Memory B cell (primary cell): ENCODE measurements around the gene SLC37A1.

Experiments used
- ATAC-seq: fragments of 150-1000 bp; cut with Tn5 transposase; 2 replicates; pipeline ENCODE4 v1.10.0; 2021; ENCODE audit warnings: low read depth, mild to moderate bottlenecking, moderate library complexity
- DNase-seq, 2 donors: peaks; one replicate each; pipeline ENCODE4 v3.0.0; 2022; ENCODE audit warnings: low spot score in 2 of 2
- H3K27ac Mint-ChIP-seq: one replicate; pipeline ENCODE4 v1.8.0; 2022; ENCODE audit warnings: mild to moderate bottlenecking, moderate library complexity, mixed read lengths
- H3K27me3 Mint-ChIP-seq: one replicate; pipeline ENCODE4 v1.8.0; 2022; ENCODE audit warnings: mixed read lengths
- H3K36me3 Mint-ChIP-seq: one replicate; pipeline ENCODE4 v1.8.0; 2022; ENCODE audit warnings: mild to moderate bottlenecking, mixed read lengths
- H3K4me1 Mint-ChIP-seq: one replicate; pipeline ENCODE4 v1.8.0; 2022; ENCODE audit warnings: mixed read lengths
- H3K4me3 Mint-ChIP-seq: one replicate; pipeline ENCODE4 v1.8.0; 2022; ENCODE audit warnings: mild to moderate bottlenecking, moderate library complexity, mixed read lengths
- H3K9me3 Mint-ChIP-seq: one replicate; pipeline ENCODE4 v1.8.0; 2022; ENCODE audit warnings: mixed read lengths

Gene SLC37A1

GRCh38 chr21:42533306-42533962, 19.8 kb downstream of the SLC37A1 start:
- H3K27ac Mint-ChIP-seq, result peak overlapping the region; percentile 99
- peaks cover 57% of the 10 kb centered on the region for H3K4me1 Mint-ChIP-seq
- H3K36me3 Mint-ChIP-seq, result peaks cover 12% of the 10 kb centered on the region
- no peaks in the 10 kb centered on the region for H3K9me3 Mint-ChIP-seq
- no peaks in the 10 kb centered on the region for H3K27me3 Mint-ChIP-seq
- DNase-seq (no peak), ATAC-seq (no peak)
- H3K4me3 Mint-ChIP-seq, result no peak overlapping the region

GRCh38 chr21:42533963-42534355, 20.3 kb downstream of the SLC37A1 start:
- Mint-ChIP-seq H3K4me3 (peak overlapping the region; percentile 75), H3K27me3 (no peaks in the 10 kb centered on the region), H3K9me3 (no peaks in the 10 kb centered on the region), H3K27ac (peak overlapping the region; percentile 99), H3K4me1 (peaks cover 57% of the 10 kb centered on the region), H3K36me3 (peaks cover 12% of the 10 kb centered on the region)
- ATAC-seq (no peak), DNase-seq (no peak)

GRCh38 chr21:42534421-42535378, 21.0 kb downstream of the SLC37A1 start:
- DNase-seq (peak; percentile 58 to 63), ATAC-seq (peak; percentile 59)
- Mint-ChIP-seq H3K4me3 (peak overlapping the region; percentile 75), H3K27ac (peak overlapping the region; percentile 99), H3K9me3 (no peaks in the 10 kb centered on the region), H3K4me1 (peaks cover 54% of the 10 kb centered on the region), H3K36me3 (peaks cover 17% of the 10 kb centered on the region), H3K27me3 (no peaks in the 10 kb centered on the region)

- H3K27me3 Mint-ChIP-seq, result no peaks in the 10 kb centered on the region
- H3K9me3 Mint-ChIP-seq, result no peaks in the 10 kb centered on the region
- DNase-seq (peak; percentile 74 to 81), ATAC-seq (peak; percentile 76)
- peak overlapping the region; percentile 99 for H3K27ac Mint-ChIP-seq
- H3K36me3 Mint-ChIP-seq, result peaks cover 22% of the 10 kb centered on the region
- H3K4me1 Mint-ChIP-seq, result peaks cover 44% of the 10 kb centered on the region
- peak overlapping the region; percentile 75 for H3K4me3 Mint-ChIP-seq
Observed at GRCh38 chr21:42535602-42536171, 22.0 kb downstream of the SLC37A1 start.

GRCh38 chr21:42536601-42537000, 22.9 kb downstream of the SLC37A1 start:
- ATAC-seq (no peak), DNase-seq (no peak)
- H3K27me3 Mint-ChIP-seq, result no peaks in the 10 kb centered on the region
- H3K4me1 Mint-ChIP-seq, result peaks cover 41% of the 10 kb centered on the region
- peak overlapping the region; percentile 99 for H3K27ac Mint-ChIP-seq
- H3K36me3 Mint-ChIP-seq, result peaks cover 19% of the 10 kb centered on the region
- no peaks in the 10 kb centered on the region for H3K9me3 Mint-ChIP-seq
- no peak overlapping the region for H3K4me3 Mint-ChIP-seq

GRCh38 chr21:42537106-42537742, 23.6 kb downstream of the SLC37A1 start:
- Mint-ChIP-seq H3K4me3 (no peak overlapping the region), H3K4me1 (peaks cover 40% of the 10 kb centered on the region), H3K27ac (peak overlapping the region; percentile 99), H3K36me3 (peaks cover 20% of the 10 kb centered on the region), H3K9me3 (no peaks in the 10 kb centered on the region), H3K27me3 (no peaks in the 10 kb centered on the region)
- no peak for ATAC-seq
- peak in 1 of 2 donors; percentile 30 for DNase-seq

- DNase-seq (no peak), ATAC-seq (no peak)
- Mint-ChIP-seq H3K9me3 (no peaks in the 10 kb centered on the region), H3K4me3 (no peak overlapping the region), H3K36me3 (peaks cover 26% of the 10 kb centered on the region), H3K27ac (peak overlapping the region; percentile 99), H3K27me3 (no peaks in the 10 kb centered on the region), H3K4me1 (peaks cover 30% of the 10 kb centered on the region)
Observed at GRCh38 chr21:42538479-42539275, 25.0 kb downstream of the SLC37A1 start.

- Mint-ChIP-seq H3K27ac (peak overlapping the region; percentile 38), H3K4me3 (no peak overlapping the region), H3K9me3 (no peaks in the 10 kb centered on the region), H3K36me3 (peaks cover 27% of the 10 kb centered on the region), H3K27me3 (no peaks in the 10 kb centered on the region), H3K4me1 (peaks cover 26% of the 10 kb centered on the region)
- ATAC-seq, result no peak
- no peak for DNase-seq
Observed at GRCh38 chr21:42539342-42539741, 25.7 kb downstream of the SLC37A1 start.

GRCh38 chr21:42539931-42540343, 26.3 kb downstream of the SLC37A1 start:
- no peak overlapping the region for H3K27ac Mint-ChIP-seq

GRCh38 chr21:42540396-42540795, 26.7 kb downstream of the SLC37A1 start:
- peaks cover 26% of the 10 kb centered on the region for H3K4me1 Mint-ChIP-seq
- ATAC-seq (no peak), DNase-seq (no peak)
- H3K36me3 Mint-ChIP-seq, result peaks cover 36% of the 10 kb centered on the region
- H3K4me3 Mint-ChIP-seq, result no peak overlapping the region
- no peak overlapping the region for H3K27ac Mint-ChIP-seq
- H3K27me3 Mint-ChIP-seq, result no peaks in the 10 kb centered on the region
- no peaks in the 10 kb centered on the region for H3K9me3 Mint-ChIP-seq

More at GRCh38 chr21:42539931-42540343, 26.3 kb downstream of the SLC37A1 start:
- no peaks in the 10 kb centered on the region for H3K9me3 Mint-ChIP-seq
- H3K27me3 Mint-ChIP-seq, result no peaks in the 10 kb centered on the region
- DNase-seq (no peak), ATAC-seq (no peak)
- no peak overlapping the region for H3K4me3 Mint-ChIP-seq
- peaks cover 32% of the 10 kb centered on the region for H3K36me3 Mint-ChIP-seq
- peaks cover 24% of the 10 kb centered on the region for H3K4me1 Mint-ChIP-seq

- Mint-ChIP-seq H3K9me3 (no peaks in the 10 kb centered on the region), H3K27ac (no peak overlapping the region), H3K36me3 (peaks cover 38% of the 10 kb centered on the region), H3K27me3 (no peaks in the 10 kb centered on the region), H3K4me3 (no peak overlapping the region), H3K4me1 (peaks cover 19% of the 10 kb centered on the region)
- ATAC-seq, result no peak
- no peak for DNase-seq
Observed at GRCh38 chr21:42541174-42541573, 27.5 kb downstream of the SLC37A1 start.

- ATAC-seq (no peak), DNase-seq (no peak)
- Mint-ChIP-seq H3K4me3 (no peak overlapping the region), H3K9me3 (no peaks in the 10 kb centered on the region), H3K36me3 (peaks cover 41% of the 10 kb centered on the region), H3K27ac (no peak overlapping the region), H3K4me1 (peaks cover 15% of the 10 kb centered on the region), H3K27me3 (no peaks in the 10 kb centered on the region)
Observed at GRCh38 chr21:42541618-42542017, 28.0 kb downstream of the SLC37A1 start.

- Mint-ChIP-seq H3K4me1 (peaks cover 10% of the 10 kb centered on the region), H3K36me3 (peaks cover 43% of the 10 kb centered on the region), H3K9me3 (no peaks in the 10 kb centered on the region), H3K27me3 (no peaks in the 10 kb centered on the region), H3K27ac (no peak overlapping the region), H3K4me3 (no peak overlapping the region)
- ATAC-seq (no peak), DNase-seq (no peak)
Observed at GRCh38 chr21:42542196-42542595, 28.5 kb downstream of the SLC37A1 start.
